ENCODE data around the gene IGSF21. TPM values are rescaled to one million over a fixed set of nuclear protein-coding genes. Genes with fewer than 3 reads are reported as not detected.

IGSF21 gene
- total and polyA plus RNA-seq, 2 of the 4 experiments (the other 2 are of a cell fraction) = not detected

DNA sequence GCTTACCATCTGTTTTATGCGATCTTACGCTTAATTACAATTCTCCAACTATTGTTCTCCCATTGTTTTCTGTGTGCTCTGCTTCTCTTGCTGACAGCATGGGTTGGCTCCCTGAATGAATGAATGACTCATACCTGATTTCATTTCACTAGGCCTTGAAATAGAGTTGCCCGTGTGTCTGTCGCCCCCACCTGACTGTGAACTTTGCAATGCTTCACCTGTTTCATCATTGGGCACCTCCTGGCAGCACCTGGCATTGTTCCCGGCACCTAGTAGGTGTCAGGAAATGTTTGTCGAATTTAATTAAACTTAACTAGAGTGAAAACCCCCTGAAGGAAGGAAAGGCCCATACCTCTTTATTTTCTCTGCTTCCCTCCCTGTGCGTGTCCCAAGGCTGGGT lies 252.7 kb downstream of the IGSF21 start:
- Histone ChIP-seq H3K4me3 (ENCODE audit: insufficient read depth, low read depth, low read length) (no peak overlapping the region), H3K56ac (ENCODE audit: extremely low read depth, insufficient read depth, low read length) (no peak overlapping the region), H3K14ac (replicated peaks; ENCODE audit: low read depth, low read length) (no peak overlapping the region), H2BK15ac (ENCODE audit: low read depth, low read length) (no peak overlapping the region), H3K4me1 (ENCODE audit: control insufficient read depth, insufficient read depth, low read length) (no peaks in the 10 kb centered on the region), H4K20me1 (ENCODE audit: insufficient read depth, low read length) (no peaks in the 10 kb centered on the region), H2BK20ac (ENCODE audit: low read depth, low read length) (no peak overlapping the region), H3K79me1 (ENCODE audit: low read depth in 1 of 2, low read length in 2 of 2) (no peaks in the 10 kb centered on the region), H3K4me2 (ENCODE audit: low read depth, low read length) (no peak overlapping the region), H3K27me3 (ENCODE audit: control insufficient read depth, insufficient read depth, low read length) (no peaks in the 10 kb centered on the region), H3K27ac (ENCODE audit: insufficient read depth, low read length) (no peak overlapping the region), H3K9me3 (ENCODE audit: control insufficient read depth, insufficient read depth, low read length) (peaks cover 40% of the 10 kb centered on the region), H4K91ac (ENCODE audit: insufficient read depth, low read depth, low read length) (no peak overlapping the region), H3K9ac (ENCODE audit: low read depth, low read length) (no peak overlapping the region), H3K18ac (ENCODE audit: low read depth, low read length) (no peak overlapping the region), H3K4ac (ENCODE audit: low read depth, low read length) (no peak overlapping the region), H2BK120ac (ENCODE audit: low read depth, low read length) (no peak overlapping the region), H4K8ac (ENCODE audit: low read depth in 2 of 2, low read length in 2 of 2) (no peak overlapping the region), H2AK5ac (ENCODE audit: low read depth, low read length) (no peak overlapping the region), H2BK5ac (ENCODE audit: low read depth, low read length, poor library complexity, severe bottlenecking) (no peak overlapping the region), H3K23ac (ENCODE audit: low read depth, low read length) (no peak overlapping the region), H2AFZ (replicated peaks; ENCODE audit: low read length, poor library complexity) (no peak overlapping the region), H4K5ac (ENCODE audit: low read depth, low read length) (no peak overlapping the region), H3K36me3 (ENCODE audit: control insufficient read depth, insufficient read depth, low read length) (no peaks in the 10 kb centered on the region), H3K9me1 (ENCODE audit: insufficient read depth, low read length) (no peaks in the 10 kb centered on the region), H2AK9ac (replicated peaks; ENCODE audit: low read depth, low read length, poor library complexity) (no peak overlapping the region)
- no TSS peak for BruUV-seq (replicated peaks)
- dilution Hi-C loops (cut with HindIII; ENCODE audit: low sequenced_read_pairs, unreplicated experiment) (no loop called here), intact Hi-C loops (cut with micrococcal nuclease) (no loop called here), in situ Hi-C loops (cut with MboI; ENCODE audit: low sequenced_read_pairs) (no loop called here)
- no peak for DNase-seq
- TF ChIP-seq CHD1 (IDR thresholded peaks at IDR 0.05; ENCODE audit: low read depth, low read length) = no peak
- TF ChIP-seq MAFK (IDR thresholded peaks at IDR 0.05; ENCODE audit: low read depth, low read length) = no peak
- no peak for TF ChIP-seq RCOR1 (IDR thresholded peaks at IDR 0.05; ENCODE audit: insufficient replicate concordance, low read length)
- TF ChIP-seq BHLHE40 (IDR thresholded peaks at IDR 0.05; ENCODE audit: low read depth, low read length) = no peak
- TF ChIP-seq, protein P1, sequence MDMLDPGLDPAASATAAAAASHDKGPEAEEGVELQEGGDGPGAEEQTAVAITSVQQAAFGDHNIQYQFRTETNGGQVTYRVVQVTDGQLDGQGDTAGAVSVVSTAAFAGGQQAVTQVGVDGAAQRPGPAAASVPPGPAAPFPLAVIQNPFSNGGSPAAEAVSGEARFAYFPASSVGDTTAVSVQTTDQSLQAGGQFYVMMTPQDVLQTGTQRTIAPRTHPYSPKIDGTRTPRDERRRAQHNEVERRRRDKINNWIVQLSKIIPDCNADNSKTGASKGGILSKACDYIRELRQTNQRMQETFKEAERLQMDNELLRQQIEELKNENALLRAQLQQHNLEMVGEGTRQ (IDR thresholded peaks at IDR 0.05; ENCODE audit: low read depth, low read length) = no peak
- TF ChIP-seq, protein P2, sequence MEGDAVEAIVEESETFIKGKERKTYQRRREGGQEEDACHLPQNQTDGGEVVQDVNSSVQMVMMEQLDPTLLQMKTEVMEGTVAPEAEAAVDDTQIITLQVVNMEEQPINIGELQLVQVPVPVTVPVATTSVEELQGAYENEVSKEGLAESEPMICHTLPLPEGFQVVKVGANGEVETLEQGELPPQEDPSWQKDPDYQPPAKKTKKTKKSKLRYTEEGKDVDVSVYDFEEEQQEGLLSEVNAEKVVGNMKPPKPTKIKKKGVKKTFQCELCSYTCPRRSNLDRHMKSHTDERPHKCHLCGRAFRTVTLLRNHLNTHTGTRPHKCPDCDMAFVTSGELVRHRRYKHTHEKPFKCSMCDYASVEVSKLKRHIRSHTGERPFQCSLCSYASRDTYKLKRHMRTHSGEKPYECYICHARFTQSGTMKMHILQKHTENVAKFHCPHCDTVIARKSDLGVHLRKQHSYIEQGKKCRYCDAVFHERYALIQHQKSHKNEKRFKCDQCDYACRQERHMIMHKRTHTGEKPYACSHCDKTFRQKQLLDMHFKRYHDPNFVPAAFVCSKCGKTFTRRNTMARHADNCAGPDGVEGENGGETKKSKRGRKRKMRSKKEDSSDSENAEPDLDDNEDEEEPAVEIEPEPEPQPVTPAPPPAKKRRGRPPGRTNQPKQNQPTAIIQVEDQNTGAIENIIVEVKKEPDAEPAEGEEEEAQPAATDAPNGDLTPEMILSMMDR (conservative IDR thresholded peaks at IDR 0.05; ENCODE audit: low read depth, low read length) = no peak
- TF ChIP-seq FOS (IDR thresholded peaks at IDR 0.05; ENCODE audit: low read depth, low read length) = no peak
- no peak for TF ChIP-seq RAD21 (IDR thresholded peaks at IDR 0.05; ENCODE audit: low read length)
- TF ChIP-seq MXI1 (IDR thresholded peaks at IDR 0.05; ENCODE audit: borderline replicate concordance, low read depth, low read length) = no peak
- no peak for TF ChIP-seq CEBPB (IDR thresholded peaks at IDR 0.05; ENCODE audit: low read depth, low read length)
- no peak for TF ChIP-seq SMC3 (IDR thresholded peaks at IDR 0.05; ENCODE audit: low read depth, low read length)
- no peak for TF ChIP-seq MAZ (IDR thresholded peaks at IDR 0.05; ENCODE audit: borderline replicate concordance, low read depth, low read length)
- TF ChIP-seq NFE2L2 (IDR thresholded peaks at IDR 0.05; ENCODE audit: low read depth, low read length) = no peak
- no peak for ATAC-seq (ENCODE audit: low read depth)
- ChIA-PET CTCF (no interaction called here), POLR2A (ENCODE audit: unreplicated experiment) (no interaction called here)
- WGBS, 2 experiments (ENCODE audit: extremely low coverage in 2 of 2, insufficient read length in 1 of 2) = 100% methylated on average over 2 of the region's 7 CpGs; no CpG with 5 or more reads in 1 of the 2 experiments

Data from IMR-90 (cell line).